HepG2 (cell line): ENCODE results near the gene PPIL6. TPM values are rescaled to one million over a fixed set of nuclear protein-coding genes. Genes with fewer than 3 reads are reported as not detected.

Experiments
- CTCF ChIP-seq: sonication (generic); formaldehyde crosslinking; IDR thresholded peaks from 2 replicates; pipeline ENCODE4 v1.5.0; 2020; ENCODE audit warnings: mild to moderate bottlenecking, missing genetic modification reagents, moderate library complexity
- FOXC1 ChIP-seq: sonication (generic); formaldehyde crosslinking; IDR thresholded peaks from 2 replicates; pipeline ENCODE4 v1.8.0; 2022; ENCODE audit warnings: mild to moderate bottlenecking, missing genetic modification reagents, borderline replicate concordance
- GATAD1 ChIP-seq: IDR thresholded peaks from 2 replicates; pipeline ENCODE4 v1.6.1; 2016; ENCODE audit warnings: missing genetic modification reagents, missing compliant biosample characterization
- GLI4 ChIP-seq: sonication (generic); formaldehyde crosslinking; IDR thresholded peaks from 2 replicates; pipeline ENCODE4 v1.5.1; 2020; ENCODE audit warnings: missing genetic modification reagents, mild to moderate bottlenecking, moderate library complexity, borderline replicate concordance
- NCOA2 ChIP-seq: sonication (generic); formaldehyde crosslinking; IDR thresholded peaks from 2 replicates; pipeline ENCODE4 v1.8.0; 2022; ENCODE audit warnings: inconsistent platforms
- RBAK ChIP-seq: sonication (generic); formaldehyde crosslinking; IDR thresholded peaks from 2 replicates; pipeline ENCODE4 v1.5.1; 2020; ENCODE audit warnings: mild to moderate bottlenecking, missing genetic modification reagents
- SPEN ChIP-seq: sonication (generic); formaldehyde crosslinking; IDR thresholded peaks from 2 replicates; pipeline ENCODE4 v1.5.1; 2020; ENCODE audit warnings: low read depth, mild to moderate bottlenecking, missing genetic modification reagents
- ZC3H4 ChIP-seq: sonication (generic); formaldehyde crosslinking; IDR thresholded peaks from 2 replicates; pipeline ENCODE4 v1.4.0; 2020; ENCODE audit warnings: missing genetic modification reagents, borderline replicate concordance
- ZFP41 ChIP-seq: sonication (generic); formaldehyde crosslinking; IDR thresholded peaks from 2 replicates; pipeline ENCODE4 v1.4.0; 2020; ENCODE audit warnings: mild to moderate bottlenecking, missing genetic modification reagents, borderline replicate concordance
- ZNF225 ChIP-seq: sonication (generic); formaldehyde crosslinking; IDR thresholded peaks from 2 replicates; pipeline ENCODE4 v1.4.0; 2020; ENCODE audit warnings: mild to moderate bottlenecking, missing genetic modification reagents
- ZNF274 ChIP-seq: sonication (generic); formaldehyde crosslinking; IDR thresholded peaks from 2 replicates; pipeline ENCODE4 v1.5.1; 2020; ENCODE audit warnings: mild to moderate bottlenecking, missing genetic modification reagents
- polyA plus RNA-seq, 8 experiments: library from polyadenylated mRNA; depleted of rRNA in 3 of 8; stranded (reverse) in 7 of 8; unstranded in 1 of 8; fragments of >200 nt; fragmentation: Illumina TruSeq in 4 of 8; extraction: Trizol in 4 of 8; gene quantifications; 2 replicates each; pipeline versions ENCODE4 v1.2.1 to v1.2.3, GENCODE V29; 2011 to 2016; ENCODE audit warnings: low read depth in 4 of 8, missing spikeins in 1 of 8, mixed read lengths in 1 of 8; ENCODE audit not compliant: insufficient read depth in 1 of 8
- total RNA-seq, 5 experiments: library from RNA; depleted of rRNA; stranded (reverse); fragments of >200 nt; fragmentation: Illumina TruSeq; extraction: Trizol; gene quantifications; 2 replicates each; pipeline ENCODE4 v1.2.3, GENCODE V29; 2016; ENCODE audit warnings: low read depth in 1 of 5
- TF ChIP-seq, protein P1 (sequence below): sonication (generic); IDR thresholded peaks from 2 replicates; pipeline ENCODE4 v1.6.1; 2016; ENCODE audit warnings: low read depth, borderline replicate concordance
- TF ChIP-seq, protein P2 (sequence below): sonication (generic); formaldehyde crosslinking; IDR thresholded peaks from 2 replicates; pipeline ENCODE4 v1.4.0; 2020; ENCODE audit warnings: mild to moderate bottlenecking, missing genetic modification reagents
- TF ChIP-seq, protein P3 (sequence below): sonication (generic); formaldehyde crosslinking; IDR thresholded peaks from 2 replicates; pipeline ENCODE4 v1.5.0; 2020; ENCODE audit warnings: missing genetic modification reagents
- TF ChIP-seq, protein P4 (sequence below): sonication (generic); formaldehyde crosslinking; IDR thresholded peaks from 2 replicates; pipeline ENCODE4 v1.4.0; 2020; ENCODE audit warnings: missing genetic modification reagents, borderline replicate concordance

The PPIL6 gene
- total and polyA plus RNA-seq, 2 of the 13 experiments (the other 11 are each of a cell fraction or from before 2014, with no cell fraction given) = 0.22 to 0.46 TPM

DNA sequence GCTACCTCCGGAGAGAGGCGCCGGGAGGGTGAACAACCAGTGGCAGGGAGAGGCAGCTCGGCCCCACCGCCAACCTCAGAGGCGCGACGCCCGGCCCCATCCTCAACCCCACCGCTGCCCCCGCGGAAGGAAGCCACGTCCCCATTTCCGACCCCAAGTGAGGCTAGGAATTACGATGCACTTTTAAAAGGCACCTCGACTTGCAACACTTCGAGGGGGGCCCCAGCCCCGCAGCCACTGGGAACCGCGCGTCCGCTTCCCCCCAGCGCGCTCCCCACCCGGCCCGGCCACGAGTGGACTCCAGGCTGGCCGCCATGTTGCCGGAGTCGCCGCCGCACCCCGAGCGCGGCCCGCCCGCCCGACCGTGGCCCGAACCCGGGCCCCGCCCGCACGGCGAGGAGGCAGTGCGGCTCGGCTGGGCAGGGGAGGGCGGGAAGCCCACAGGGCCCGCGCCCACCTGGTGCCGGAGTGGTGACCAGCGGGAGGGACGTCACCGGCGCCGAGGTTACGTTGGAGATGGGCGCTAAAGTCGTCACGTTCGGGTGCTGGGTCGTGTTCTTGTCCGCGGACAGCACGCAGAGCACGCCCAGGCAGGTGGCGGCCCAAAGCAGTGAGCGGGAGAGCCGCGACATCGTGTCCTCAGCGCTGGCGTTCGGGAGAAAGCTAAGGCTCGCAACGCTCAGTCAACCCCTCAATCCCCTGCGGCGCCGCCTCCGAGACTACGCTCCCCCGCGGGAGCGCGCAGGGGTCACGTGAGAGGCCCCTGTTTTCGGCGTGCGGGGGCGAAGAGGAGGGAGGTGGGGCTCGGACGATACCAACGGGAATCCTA is 58.5 kb downstream of the PPIL6 start, which contains the start of gene CD164 (continued):
- TF ChIP-seq GLI4 (CRISPR knock-in tag) = no peak
- no peak for TF ChIP-seq ZC3H4 (CRISPR knock-in tag)
- no peak for TF ChIP-seq FOXC1 (CRISPR knock-in tag)
- TF ChIP-seq ZFP41 (CRISPR knock-in tag) = no peak
- TF ChIP-seq NCOA2 (CRISPR knock-in tag) = no peak; the same call in 1 of the 2 replicates
- TF ChIP-seq, protein P1, sequence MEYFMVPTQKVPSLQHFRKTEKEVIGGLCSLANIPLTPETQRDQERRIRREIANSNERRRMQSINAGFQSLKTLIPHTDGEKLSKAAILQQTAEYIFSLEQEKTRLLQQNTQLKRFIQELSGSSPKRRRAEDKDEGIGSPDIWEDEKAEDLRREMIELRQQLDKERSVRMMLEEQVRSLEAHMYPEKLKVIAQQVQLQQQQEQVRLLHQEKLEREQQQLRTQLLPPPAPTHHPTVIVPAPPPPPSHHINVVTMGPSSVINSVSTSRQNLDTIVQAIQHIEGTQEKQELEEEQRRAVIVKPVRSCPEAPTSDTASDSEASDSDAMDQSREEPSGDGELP = 0 out of 2 replicates have a peak, but pooled peaks have one; percentile 8
- no peak for TF ChIP-seq ZNF274 (CRISPR knock-in tag)
- TF ChIP-seq, protein P2, sequence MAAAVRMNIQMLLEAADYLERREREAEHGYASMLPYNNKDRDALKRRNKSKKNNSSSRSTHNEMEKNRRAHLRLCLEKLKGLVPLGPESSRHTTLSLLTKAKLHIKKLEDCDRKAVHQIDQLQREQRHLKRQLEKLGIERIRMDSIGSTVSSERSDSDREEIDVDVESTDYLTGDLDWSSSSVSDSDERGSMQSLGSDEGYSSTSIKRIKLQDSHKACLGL (CRISPR knock-in tag) = peak; percentile 57; the same call in 1 of the 2 replicates
- TF ChIP-seq, protein P3, sequence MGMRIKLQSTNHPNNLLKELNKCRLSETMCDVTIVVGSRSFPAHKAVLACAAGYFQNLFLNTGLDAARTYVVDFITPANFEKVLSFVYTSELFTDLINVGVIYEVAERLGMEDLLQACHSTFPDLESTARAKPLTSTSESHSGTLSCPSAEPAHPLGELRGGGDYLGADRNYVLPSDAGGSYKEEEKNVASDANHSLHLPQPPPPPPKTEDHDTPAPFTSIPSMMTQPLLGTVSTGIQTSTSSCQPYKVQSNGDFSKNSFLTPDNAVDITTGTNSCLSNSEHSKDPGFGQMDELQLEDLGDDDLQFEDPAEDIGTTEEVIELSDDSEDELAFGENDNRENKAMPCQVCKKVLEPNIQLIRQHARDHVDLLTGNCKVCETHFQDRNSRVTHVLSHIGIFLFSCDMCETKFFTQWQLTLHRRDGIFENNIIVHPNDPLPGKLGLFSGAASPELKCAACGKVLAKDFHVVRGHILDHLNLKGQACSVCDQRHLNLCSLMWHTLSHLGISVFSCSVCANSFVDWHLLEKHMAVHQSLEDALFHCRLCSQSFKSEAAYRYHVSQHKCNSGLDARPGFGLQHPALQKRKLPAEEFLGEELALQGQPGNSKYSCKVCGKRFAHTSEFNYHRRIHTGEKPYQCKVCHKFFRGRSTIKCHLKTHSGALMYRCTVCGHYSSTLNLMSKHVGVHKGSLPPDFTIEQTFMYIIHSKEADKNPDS = no peak
- TF ChIP-seq SPEN (CRISPR knock-in tag) = peak; percentile 82
- TF ChIP-seq, protein P4, sequence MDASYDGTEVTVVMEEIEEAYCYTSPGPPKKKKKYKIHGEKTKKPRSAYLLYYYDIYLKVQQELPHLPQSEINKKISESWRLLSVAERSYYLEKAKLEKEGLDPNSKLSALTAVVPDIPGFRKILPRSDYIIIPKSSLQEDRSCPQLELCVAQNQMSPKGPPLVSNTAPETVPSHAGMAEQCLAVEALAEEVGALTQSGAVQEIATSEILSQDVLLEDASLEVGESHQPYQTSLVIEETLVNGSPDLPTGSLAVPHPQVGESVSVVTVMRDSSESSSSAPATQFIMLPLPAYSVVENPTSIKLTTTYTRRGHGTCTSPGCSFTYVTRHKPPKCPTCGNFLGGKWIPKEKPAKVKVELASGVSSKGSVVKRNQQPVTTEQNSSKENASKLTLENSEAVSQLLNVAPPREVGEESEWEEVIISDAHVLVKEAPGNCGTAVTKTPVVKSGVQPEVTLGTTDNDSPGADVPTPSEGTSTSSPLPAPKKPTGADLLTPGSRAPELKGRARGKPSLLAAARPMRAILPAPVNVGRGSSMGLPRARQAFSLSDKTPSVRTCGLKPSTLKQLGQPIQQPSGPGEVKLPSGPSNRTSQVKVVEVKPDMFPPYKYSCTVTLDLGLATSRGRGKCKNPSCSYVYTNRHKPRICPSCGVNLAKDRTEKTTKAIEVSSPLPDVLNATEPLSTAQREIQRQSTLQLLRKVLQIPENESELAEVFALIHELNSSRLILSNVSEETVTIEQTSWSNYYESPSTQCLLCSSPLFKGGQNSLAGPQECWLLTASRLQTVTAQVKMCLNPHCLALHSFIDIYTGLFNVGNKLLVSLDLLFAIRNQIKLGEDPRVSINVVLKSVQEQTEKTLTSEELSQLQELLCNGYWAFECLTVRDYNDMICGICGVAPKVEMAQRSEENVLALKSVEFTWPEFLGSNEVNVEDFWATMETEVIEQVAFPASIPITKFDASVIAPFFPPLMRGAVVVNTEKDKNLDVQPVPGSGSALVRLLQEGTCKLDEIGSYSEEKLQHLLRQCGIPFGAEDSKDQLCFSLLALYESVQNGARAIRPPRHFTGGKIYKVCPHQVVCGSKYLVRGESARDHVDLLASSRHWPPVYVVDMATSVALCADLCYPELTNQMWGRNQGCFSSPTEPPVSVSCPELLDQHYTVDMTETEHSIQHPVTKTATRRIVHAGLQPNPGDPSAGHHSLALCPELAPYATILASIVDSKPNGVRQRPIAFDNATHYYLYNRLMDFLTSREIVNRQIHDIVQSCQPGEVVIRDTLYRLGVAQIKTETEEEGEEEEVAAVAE = no peak
- TF ChIP-seq RBAK (CRISPR knock-in tag) = no peak
- peak; percentile 76; the same call in 1 of the 2 replicates for TF ChIP-seq GATAD1 (CRISPR knock-in tag)
- no peak; the same call in none of the 2 replicates for TF ChIP-seq CTCF (CRISPR knock-in tag)
- TF ChIP-seq ZNF225 = no peak
